HEK293 (cell line): ENCODE measurements around the gene SMCR8.
A peak's percentile ranks its signal among the peaks of the same experiment; 100 is the strongest.

Experiments used
- CTCF ChIA-PET: fragments of 350-600 bp; formaldehyde crosslinking; extraction: SDS; loops from one replicate; lab custom pipeline; 2021; ENCODE audit warnings: antibody characterized with exemption; lab: Yijun Ruan, JAX
- POLR2A ChIA-PET: fragments of 300-600 bp; formaldehyde crosslinking; extraction: SDS; loops from one replicate; lab custom pipeline; 2020; ENCODE audit warnings: antibody characterized with exemption, inconsistent platforms; lab: Yijun Ruan, JAX
- H3K27ac ChIP-seq: fragments of 200-500 bp; sonication (Bioruptor generic); 2 replicates; pipeline ENCODE4 v1.5.1; 2014; ENCODE audit warnings: low read depth, low read length, control low read depth, inconsistent platforms; ENCODE audit errors: extremely low read depth
- H3K36me3 ChIP-seq, 2 experiments: fragments of 200-500 bp in 1 of 2; sonication (Bioruptor generic) in 1 of 2; 1 replicate in 1 of 2; 2 replicates in 1 of 2; pipeline ENCODE4 v1.5.1; 2014 to 2017; ENCODE audit warnings: inconsistent platforms in 2 of 2, low read length in 2 of 2; ENCODE audit not compliant: control insufficient read depth in 2 of 2, insufficient read depth in 1 of 2
- H3K4me1 ChIP-seq: fragments of 200-500 bp; sonication (Bioruptor generic); 2 replicates; pipeline ENCODE4 v1.5.1; 2014; ENCODE audit warnings: mild to moderate bottlenecking, low read length, inconsistent platforms; ENCODE audit not compliant: control insufficient read depth, insufficient read depth
- H3K4me3 ChIP-seq: 2 replicates; pipeline ENCODE4 v1.5.1; 2011; ENCODE audit warnings: low read depth, mild to moderate bottlenecking, control low read depth, low read length, moderate library complexity
- H3K9me3 ChIP-seq: fragments of 200-500 bp; sonication (Bioruptor generic); 2 replicates; pipeline ENCODE4 v1.5.1; 2014; ENCODE audit warnings: low read depth, low read length, inconsistent platforms; ENCODE audit not compliant: control insufficient read depth, insufficient read depth
- BCL6B ChIP-seq: fragments of 450-650 bp; formaldehyde crosslinking; IDR thresholded peaks from 2 replicates; pipeline ENCODE4 v1.5.1; 2017; ENCODE audit warnings: missing biosample characterization, missing genetic modification characterization
- EGR2 ChIP-seq: fragments of 450-650 bp; formaldehyde crosslinking; IDR thresholded peaks from 2 replicates; pipeline ENCODE4 v1.5.1; 2016; ENCODE audit warnings: low read depth, missing biosample characterization, missing genetic modification characterization
- GLIS2 ChIP-seq: fragments of 450-650 bp; formaldehyde crosslinking; IDR thresholded peaks from 2 replicates; pipeline ENCODE4 v1.5.1; 2016; ENCODE audit warnings: missing biosample characterization, missing genetic modification characterization
- HOXD13 ChIP-seq: sonication (generic); formaldehyde crosslinking; IDR thresholded peaks from 2 replicates; pipeline ENCODE4 v1.8.0; 2022; ENCODE audit warnings: missing genetic modification reagents, borderline replicate concordance
- KLF17 ChIP-seq: fragments of 450-650 bp; formaldehyde crosslinking; IDR thresholded peaks from 2 replicates; pipeline ENCODE4 v1.5.1; 2016; ENCODE audit warnings: missing biosample characterization, missing genetic modification characterization
- PRDM1 ChIP-seq: fragments of 450-650 bp; formaldehyde crosslinking; IDR thresholded peaks from 2 replicates; pipeline ENCODE4; 2016; ENCODE audit warnings: missing biosample characterization, missing genetic modification characterization
- TSHZ1 ChIP-seq: fragments of 450-650 bp; formaldehyde crosslinking; IDR thresholded peaks from 2 replicates; pipeline ENCODE4 v1.5.1; 2016; ENCODE audit warnings: missing biosample characterization, missing genetic modification characterization, borderline replicate concordance
- YY1 ChIP-seq: fragments of 450-650 bp; formaldehyde crosslinking; IDR thresholded peaks from 2 replicates; pipeline ENCODE4 v1.5.1; 2018; ENCODE audit warnings: missing biosample characterization, missing genetic modification characterization
- ZBTB1 ChIP-seq: fragments of 450-650 bp; formaldehyde crosslinking; IDR thresholded peaks from 2 replicates; pipeline ENCODE4 v1.5.1; 2016; ENCODE audit warnings: missing biosample characterization, missing genetic modification characterization
- ZBTB20 ChIP-seq: fragments of 450-650 bp; formaldehyde crosslinking; IDR thresholded peaks from 2 replicates; pipeline ENCODE4 v1.5.1; 2016; ENCODE audit warnings: missing biosample characterization, missing genetic modification characterization
- ZBTB44 ChIP-seq: fragments of 450-650 bp; IDR thresholded peaks from 2 replicates; pipeline ENCODE4 v1.5.1; 2018; ENCODE audit warnings: missing biosample characterization, mild to moderate bottlenecking, missing genetic modification characterization
- ZBTB8A ChIP-seq: fragments of 450-650 bp; formaldehyde crosslinking; IDR thresholded peaks from 2 replicates; pipeline ENCODE4 v1.5.1; 2016; ENCODE audit warnings: missing biosample characterization, missing genetic modification characterization
- ZFHX2 ChIP-seq: fragments of 450-650 bp; formaldehyde crosslinking; conservative IDR thresholded peaks from 2 replicates; pipeline ENCODE4 v1.5.1; 2016; ENCODE audit warnings: missing biosample characterization, missing genetic modification characterization
- ZFP37 ChIP-seq: fragments of 450-650 bp; formaldehyde crosslinking; IDR thresholded peaks from 2 replicates; pipeline ENCODE4 v1.5.1; 2016; ENCODE audit warnings: missing biosample characterization, missing genetic modification characterization
- ZNF133 ChIP-seq: fragments of 450-650 bp; formaldehyde crosslinking; IDR thresholded peaks from 2 replicates; pipeline ENCODE4 v1.5.1; 2016; ENCODE audit warnings: missing biosample characterization, missing genetic modification characterization
- ZNF324 ChIP-seq: fragments of 450-650 bp; formaldehyde crosslinking; IDR thresholded peaks from 2 replicates; pipeline ENCODE4 v1.5.1; 2016; ENCODE audit warnings: missing biosample characterization, missing genetic modification characterization
- ZNF354C ChIP-seq: fragments of 450-650 bp; formaldehyde crosslinking; IDR thresholded peaks from 2 replicates; pipeline ENCODE4 v1.5.1; 2016; ENCODE audit warnings: missing biosample characterization, missing genetic modification characterization, low read depth, borderline replicate concordance
- ZNF362 ChIP-seq: fragments of 450-650 bp; formaldehyde crosslinking; IDR thresholded peaks from 2 replicates; pipeline ENCODE4 v1.5.1; 2016; ENCODE audit warnings: missing biosample characterization, missing genetic modification characterization
- ZNF366 ChIP-seq: fragments of 450-650 bp; formaldehyde crosslinking; conservative IDR thresholded peaks from 2 replicates; pipeline ENCODE4 v1.5.1; 2016; ENCODE audit warnings: missing biosample characterization, missing genetic modification characterization
- ZNF544 ChIP-seq: fragments of 450-650 bp; formaldehyde crosslinking; IDR thresholded peaks from 2 replicates; pipeline ENCODE4 v1.5.0; 2017; ENCODE audit warnings: missing biosample characterization, missing genetic modification characterization
- ZNF549 ChIP-seq: fragments of 450-650 bp; IDR thresholded peaks from 2 replicates; pipeline ENCODE4 v1.5.1; 2018; ENCODE audit warnings: missing biosample characterization, missing genetic modification characterization, mild to moderate bottlenecking, inconsistent platforms, moderate library complexity
- ZNF585B ChIP-seq: fragments of 450-650 bp; formaldehyde crosslinking; IDR thresholded peaks from 2 replicates; pipeline ENCODE4 v1.5.1; 2016; ENCODE audit warnings: missing biosample characterization, missing genetic modification characterization
- ZSCAN30 ChIP-seq: fragments of 450-650 bp; IDR thresholded peaks from 2 replicates; pipeline ENCODE4 v1.5.1; 2018; ENCODE audit warnings: missing biosample characterization, mild to moderate bottlenecking, missing genetic modification characterization, moderate library complexity

The SMCR8 gene

GRCh38 chr17:18360518-18360917 lies 45.4 kb downstream of the SMCR8 start:
- TF ChIP-seq YY1 (tag by site-specific recombination), result no peak
- no peak for TF ChIP-seq ZBTB8A (tag by site-specific recombination)
- no peak for TF ChIP-seq ZBTB44 (tag by site-specific recombination)
- TF ChIP-seq ZFP37 (tag by site-specific recombination), result no peak
- TF ChIP-seq GLIS2 (tag by site-specific recombination), result no peak
- TF ChIP-seq KLF17 (tag by site-specific recombination), result no peak
- Histone ChIP-seq H3K4me3 (no peak overlapping the region), H3K9me3 (no peaks in the 10 kb centered on the region), H3K36me3 (peaks cover 34% of the 10 kb centered on the region in 2 experiments; a peak in 2 of 3 replicates), H3K4me1 (no peaks in the 10 kb centered on the region), H3K27ac (no peak overlapping the region)
- ChIA-PET POLR2A (interaction anchor here (0.7 kb wide), 1 partner anchor 90 kb away, joined by 3 read pairs; no protein-coding TSS in a partner anchor), CTCF (no interaction called here)

GRCh38 chr17:18361837-18362697 lies 47.0 kb downstream of the SMCR8 start:
- CTCF ChIA-PET, result interaction anchor here (0.9 to 1.1 kb wide), 2 partner anchors 9 to 41 kb away, joined by 6 read pairs; no protein-coding TSS in a partner anchor
- Histone ChIP-seq H3K27ac (peak overlapping the region; percentile 80; the same call in 1 of the 2 replicates), H3K4me3 (peak overlapping the region; percentile 90), H3K9me3 (no peaks in the 10 kb centered on the region), H3K4me1 (no peaks in the 10 kb centered on the region), H3K36me3 (peaks cover 25 to 26% of the 10 kb centered on the region in 2 experiments; a peak in 2 of 3 replicates)
- POLR2A ChIA-PET, result interaction anchor here (0.6 to 1.6 kb wide), 9 partner anchors 11 to 52 kb away, joined by 3 to 7 read pairs (median 3); partner anchors contain the start of gene TOP3A
- TF ChIP-seq ZNF366 (tag by site-specific recombination) (0 out of 2 replicates have a peak, but pooled peaks have one; percentile 26), ZNF544 (tag by site-specific recombination) (no peak), PRDM1 (tag by site-specific recombination) (no peak), ZNF354C (tag by site-specific recombination) (no peak), ZNF362 (tag by site-specific recombination) (no peak), ZNF585B (no peak), TSHZ1 (tag by site-specific recombination) (no peak), BCL6B (no peak), ZFHX2 (tag by site-specific recombination) (peak; percentile 58; the same call in 1 of the 2 replicates), ZBTB1 (tag by site-specific recombination) (no peak), ZNF549 (no peak), ZNF133 (no peak), ZNF324 (tag by site-specific recombination) (no peak), ZSCAN30 (tag by site-specific recombination) (no peak), ZBTB20 (tag by site-specific recombination) (peak; percentile 20; the same call in 1 of the 2 replicates), EGR2 (0 out of 2 replicates have a peak, but pooled peaks have one; percentile 31), HOXD13 (CRISPR knock-in tag) (no peak)
